HG03565 (cell line): ENCODE measurements around the gene ANKFN1.

Source experiments
- ATAC-seq: cut with Tn5 transposase; IDR thresholded peaks from one replicate; pipeline ENCODE4 v1.9.1; 2021; ENCODE audit warnings: mild to moderate bottlenecking, moderate library complexity; ENCODE audit not compliant: unreplicated experiment

Gene ANKFN1, protein sequence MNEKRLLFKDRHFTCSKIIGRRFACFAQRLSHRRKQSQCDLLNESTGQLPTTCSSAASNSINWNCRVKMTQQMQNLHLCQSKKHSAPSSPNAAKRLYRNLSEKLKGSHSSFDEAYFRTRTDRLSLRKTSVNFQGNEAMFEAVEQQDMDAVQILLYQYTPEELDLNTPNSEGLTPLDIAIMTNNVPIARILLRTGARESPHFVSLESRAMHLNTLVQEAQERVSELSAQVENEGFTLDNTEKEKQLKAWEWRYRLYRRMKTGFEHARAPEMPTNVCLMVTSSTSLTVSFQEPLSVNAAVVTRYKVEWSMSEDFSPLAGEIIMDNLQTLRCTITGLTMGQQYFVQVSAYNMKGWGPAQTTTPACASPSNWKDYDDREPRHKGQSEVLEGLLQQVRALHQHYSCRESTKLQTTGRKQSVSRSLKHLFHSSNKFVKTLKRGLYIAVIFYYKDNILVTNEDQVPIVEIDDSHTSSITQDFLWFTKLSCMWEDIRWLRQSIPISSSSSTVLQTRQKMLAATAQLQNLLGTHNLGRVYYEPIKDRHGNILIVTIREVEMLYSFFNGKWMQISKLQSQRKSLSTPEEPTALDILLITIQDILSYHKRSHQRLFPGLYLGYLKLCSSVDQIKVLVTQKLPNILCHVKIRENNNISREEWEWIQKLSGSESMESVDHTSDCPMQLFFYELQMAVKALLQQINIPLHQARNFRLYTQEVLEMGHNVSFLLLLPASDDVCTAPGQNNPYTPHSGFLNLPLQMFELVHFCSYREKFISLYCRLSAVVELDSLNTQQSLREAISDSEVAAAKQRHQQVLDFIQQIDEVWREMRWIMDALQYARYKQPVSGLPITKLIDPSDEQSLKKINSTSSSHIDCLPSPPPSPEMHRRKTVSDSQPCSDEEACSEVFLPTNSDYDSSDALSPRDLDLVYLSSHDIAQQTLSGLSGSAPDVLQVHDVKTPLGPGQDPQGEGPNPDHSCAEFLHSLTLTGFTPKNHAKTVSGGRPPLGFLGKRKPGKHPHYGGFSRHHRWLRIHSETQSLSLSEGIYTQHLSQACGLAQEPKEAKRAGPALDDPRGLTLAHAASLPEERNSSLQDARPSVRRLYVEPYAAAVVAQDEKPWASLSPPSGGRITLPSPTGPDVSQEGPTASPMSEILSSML

GRCh38 chr17:56152874-56153602, at the start of gene ANKFN1:
TSS of gene ANKFN1 (plus strand) at chr17:56153475. CDS start at chr17:56212668, 59,193 bp downstream.
- ATAC-seq = no peak

- ATAC-seq = no peak
Measured at GRCh38 chr17:56108811-56109284, 44.4 kb upstream of the ANKFN1 start.

- no peak for ATAC-seq
Measured at GRCh38 chr17:56109836-56110235, 43.4 kb upstream of the ANKFN1 start.

DNA sequence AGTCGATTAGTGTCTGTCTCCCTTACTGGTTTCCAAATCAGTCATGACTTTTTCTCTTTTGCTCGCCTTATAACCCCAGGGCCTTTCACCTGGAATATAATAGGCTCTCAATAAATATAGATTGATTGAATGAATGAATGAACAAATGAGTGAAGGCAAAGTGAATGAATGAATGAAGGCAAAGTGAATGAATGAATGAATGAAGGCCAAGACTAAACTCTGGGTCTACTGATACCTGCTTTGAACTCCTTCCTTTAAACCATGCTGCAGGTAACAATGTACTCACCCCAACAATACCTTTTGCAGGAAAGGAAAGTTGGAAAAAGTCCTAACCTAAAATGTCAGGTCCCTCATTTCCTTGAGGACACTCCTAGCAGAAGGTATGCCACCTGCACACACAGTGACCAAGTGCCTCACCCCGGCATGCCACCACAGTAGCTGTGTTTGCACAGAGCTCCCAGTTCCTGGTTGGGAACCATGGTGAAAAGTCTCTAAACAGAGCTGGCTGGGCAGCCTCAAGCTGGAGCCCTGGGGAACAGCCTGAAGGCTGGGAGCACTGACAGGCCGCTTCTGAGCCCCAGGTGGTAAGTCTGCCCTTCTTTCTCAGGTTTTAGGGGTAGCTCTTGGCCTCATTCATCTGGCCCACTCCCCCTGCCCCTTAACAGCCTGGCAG, 42.7 kb upstream of the ANKFN1 start:
- ATAC-seq = no peak

GRCh38 chr17:56111706-56112485, 41.4 kb upstream of the ANKFN1 start:
- ATAC-seq = no peak

GRCh38 chr17:56113486-56113885, 39.8 kb upstream of the ANKFN1 start:
- ATAC-seq = no peak

GRCh38 chr17:56114469-56114868, 38.8 kb upstream of the ANKFN1 start:
- no peak for ATAC-seq

- no peak for ATAC-seq
Measured at GRCh38 chr17:56119191-56119590, 34.1 kb upstream of the ANKFN1 start.

- ATAC-seq = no peak
Measured at GRCh38 chr17:56119936-56120335, 33.3 kb upstream of the ANKFN1 start.

DNA sequence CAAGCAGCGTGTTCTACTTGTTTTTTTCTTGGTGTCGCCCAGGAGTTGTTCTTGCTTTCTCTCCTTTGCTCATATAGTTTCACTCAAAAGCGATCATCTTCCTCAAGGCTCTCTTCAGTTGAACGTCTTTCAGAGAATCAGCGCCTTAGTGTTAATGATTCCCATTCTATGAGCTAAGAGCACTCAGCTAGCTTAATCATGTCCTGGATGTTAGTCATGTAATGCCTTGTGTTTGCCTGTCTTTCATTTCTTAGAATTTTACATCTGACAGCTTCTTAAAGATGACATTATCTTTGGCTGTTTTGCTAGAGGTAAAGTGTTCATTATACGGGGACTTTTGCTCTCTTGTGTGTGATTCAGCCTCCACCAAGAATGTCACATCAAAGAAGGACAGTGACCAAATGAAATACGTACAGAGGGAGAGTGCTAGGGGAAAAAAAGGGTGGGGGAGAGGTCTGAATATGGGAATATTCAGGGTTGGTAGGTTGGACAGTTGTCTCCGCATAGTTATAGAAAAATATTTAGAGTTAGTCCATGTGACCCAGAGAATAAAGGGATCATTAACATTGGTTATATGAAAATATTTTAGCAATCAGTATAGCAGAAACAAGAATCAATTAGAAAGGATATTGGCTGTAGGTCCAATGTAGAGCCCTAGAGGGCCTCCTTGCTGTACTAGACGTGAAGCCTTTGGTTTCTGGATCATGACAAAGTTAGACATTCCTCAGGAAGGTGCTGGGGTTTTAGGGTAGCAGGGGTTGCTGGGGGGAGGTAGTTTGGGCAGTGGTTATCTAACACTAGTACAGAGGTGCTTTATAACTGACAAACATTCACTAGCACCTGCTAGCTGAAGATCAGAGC, 31.9 kb upstream of the ANKFN1 start:
- ATAC-seq = no peak

- no peak for ATAC-seq
Measured at GRCh38 chr17:56125830-56126819, 27.1 kb upstream of the ANKFN1 start.

- ATAC-seq = no peak
Measured at GRCh38 chr17:56130026-56130425, 23.2 kb upstream of the ANKFN1 start.

- ATAC-seq = no peak
Measured at GRCh38 chr17:56130631-56131030, 22.6 kb upstream of the ANKFN1 start.

DNA sequence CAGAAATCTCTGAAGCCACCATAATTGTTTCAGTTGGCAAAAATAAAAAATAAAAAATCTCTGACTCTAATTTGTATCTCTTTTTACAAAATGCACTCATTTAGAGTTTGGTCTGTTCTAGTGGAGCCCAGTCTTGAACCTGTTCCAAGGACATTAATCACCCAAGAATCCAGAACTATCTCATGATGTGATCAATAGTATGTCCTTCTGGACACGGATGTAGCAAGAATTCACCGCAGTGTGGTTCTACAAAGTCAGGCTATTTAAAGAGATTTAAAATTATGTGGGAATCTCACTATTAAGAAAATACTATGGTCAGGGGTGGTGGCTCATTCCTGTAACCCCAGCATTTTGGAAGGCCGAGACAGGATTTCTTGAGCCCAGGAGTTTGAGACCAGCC, 21.8 kb upstream of the ANKFN1 start:
- ATAC-seq = no peak

GRCh38 chr17:56136301-56136700, 17.0 kb upstream of the ANKFN1 start:
- ATAC-seq = no peak

DNA sequence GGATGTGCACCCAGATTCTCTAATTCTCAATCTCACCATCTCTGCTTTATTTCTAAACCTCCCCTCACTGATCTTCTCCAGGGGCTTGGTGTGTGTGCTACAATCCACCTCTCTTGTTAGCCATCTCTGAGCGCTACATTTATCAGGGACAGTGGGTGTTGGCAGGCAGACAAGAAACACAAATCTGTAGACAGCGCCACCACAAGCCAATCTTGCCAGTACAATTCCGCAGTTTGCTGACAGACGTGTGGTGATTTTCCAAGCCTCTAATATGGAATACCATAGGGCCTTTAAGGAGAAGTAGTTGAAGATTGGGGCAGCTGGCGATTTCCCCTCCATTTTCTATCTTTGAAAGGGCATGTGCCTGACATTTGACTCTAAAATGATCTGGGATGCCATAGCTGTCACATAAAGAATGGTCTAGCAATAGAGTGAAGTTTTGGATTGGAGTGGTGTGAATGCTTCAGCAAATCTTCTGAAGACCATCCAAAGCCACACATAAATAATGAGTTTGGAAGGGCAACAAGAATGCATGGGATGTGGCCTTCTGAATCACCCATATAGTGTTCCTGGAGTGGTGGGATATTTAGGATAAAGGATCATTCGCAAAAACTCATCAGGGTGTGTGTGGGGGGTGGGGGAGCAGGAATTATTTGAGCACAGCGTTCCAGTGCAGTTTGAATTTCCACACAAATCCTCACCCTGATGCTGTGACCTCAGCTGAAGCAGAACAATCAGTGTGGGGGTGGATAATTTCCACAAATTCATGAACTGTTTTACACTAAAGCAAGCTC, 12.0 kb upstream of the ANKFN1 start:
- no peak for ATAC-seq
